GM10266 (cell line): ENCODE measurements around the gene SDR42E1.

Source experiments
- DNase-seq: peaks from one replicate; pipeline ENCODE4 v3.0.0; 2012; ENCODE audit errors: extremely low spot score
- TF ChIP-seq, protein P1 (sequence below): IDR thresholded peaks from 2 replicates; pipeline ENCODE4 v1.5.1; 2012; ENCODE audit warnings: mild to moderate bottlenecking, low read depth; ENCODE audit not compliant: control insufficient read depth, insufficient read depth; ENCODE audit errors: missing control alignments

Gene SDR42E1, protein sequence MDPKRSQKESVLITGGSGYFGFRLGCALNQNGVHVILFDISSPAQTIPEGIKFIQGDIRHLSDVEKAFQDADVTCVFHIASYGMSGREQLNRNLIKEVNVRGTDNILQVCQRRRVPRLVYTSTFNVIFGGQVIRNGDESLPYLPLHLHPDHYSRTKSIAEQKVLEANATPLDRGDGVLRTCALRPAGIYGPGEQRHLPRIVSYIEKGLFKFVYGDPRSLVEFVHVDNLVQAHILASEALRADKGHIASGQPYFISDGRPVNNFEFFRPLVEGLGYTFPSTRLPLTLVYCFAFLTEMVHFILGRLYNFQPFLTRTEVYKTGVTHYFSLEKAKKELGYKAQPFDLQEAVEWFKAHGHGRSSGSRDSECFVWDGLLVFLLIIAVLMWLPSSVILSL

DNA sequence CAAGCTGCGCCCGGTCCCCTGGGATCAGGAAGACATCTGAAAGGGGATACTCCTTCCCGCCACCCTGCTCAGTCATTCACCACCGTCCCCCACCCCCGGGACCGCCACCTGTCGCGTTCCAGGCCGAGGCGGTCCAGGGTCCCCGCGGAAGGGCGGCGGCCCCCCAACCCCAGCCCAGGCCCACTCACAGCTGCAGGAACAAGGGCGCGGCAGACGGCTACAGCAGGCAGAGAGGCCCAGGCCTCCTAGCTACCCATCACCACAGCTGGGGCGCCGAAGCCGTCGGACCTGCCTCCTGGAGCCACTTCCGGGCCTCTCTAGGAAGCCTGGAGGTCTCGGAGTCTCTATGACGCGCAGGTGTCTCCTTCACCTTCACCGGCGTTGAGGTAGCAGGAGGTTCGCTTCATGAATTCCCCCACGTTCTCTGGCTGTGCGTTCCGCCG, at the start of gene SDR42E1:
TSS of gene SDR42E1 (minus strand) at position 272 of the 443 bp plus-strand sequence. CDS start 10,612 bp downstream, outside the sequence.
- TF ChIP-seq, protein P1, sequence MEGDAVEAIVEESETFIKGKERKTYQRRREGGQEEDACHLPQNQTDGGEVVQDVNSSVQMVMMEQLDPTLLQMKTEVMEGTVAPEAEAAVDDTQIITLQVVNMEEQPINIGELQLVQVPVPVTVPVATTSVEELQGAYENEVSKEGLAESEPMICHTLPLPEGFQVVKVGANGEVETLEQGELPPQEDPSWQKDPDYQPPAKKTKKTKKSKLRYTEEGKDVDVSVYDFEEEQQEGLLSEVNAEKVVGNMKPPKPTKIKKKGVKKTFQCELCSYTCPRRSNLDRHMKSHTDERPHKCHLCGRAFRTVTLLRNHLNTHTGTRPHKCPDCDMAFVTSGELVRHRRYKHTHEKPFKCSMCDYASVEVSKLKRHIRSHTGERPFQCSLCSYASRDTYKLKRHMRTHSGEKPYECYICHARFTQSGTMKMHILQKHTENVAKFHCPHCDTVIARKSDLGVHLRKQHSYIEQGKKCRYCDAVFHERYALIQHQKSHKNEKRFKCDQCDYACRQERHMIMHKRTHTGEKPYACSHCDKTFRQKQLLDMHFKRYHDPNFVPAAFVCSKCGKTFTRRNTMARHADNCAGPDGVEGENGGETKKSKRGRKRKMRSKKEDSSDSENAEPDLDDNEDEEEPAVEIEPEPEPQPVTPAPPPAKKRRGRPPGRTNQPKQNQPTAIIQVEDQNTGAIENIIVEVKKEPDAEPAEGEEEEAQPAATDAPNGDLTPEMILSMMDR: no peak
- DNase-seq: peak; percentile 72

DNA sequence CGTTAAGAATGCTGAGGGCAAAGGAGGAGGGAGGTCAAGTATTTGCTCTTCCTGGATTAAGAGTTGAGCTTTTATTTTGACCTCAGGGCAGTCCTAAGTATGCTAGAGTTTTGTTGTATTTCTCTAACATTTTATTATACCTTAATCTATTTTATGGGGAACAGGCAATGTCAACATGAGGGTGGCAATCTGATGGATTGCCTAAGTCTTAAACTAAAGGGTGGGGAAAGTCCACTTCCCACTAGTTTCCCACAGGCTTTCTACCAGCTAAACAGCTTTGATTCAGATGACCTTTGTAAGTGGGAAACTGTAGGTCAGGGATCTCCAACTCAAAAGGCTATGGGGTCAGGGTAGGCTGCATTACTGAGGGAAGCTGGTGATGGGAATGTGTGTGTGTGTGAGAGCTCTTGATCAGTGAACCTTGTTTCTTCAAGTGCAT, 48.7 kb upstream of the SDR42E1 start:
- TF ChIP-seq, protein P1: no peak
- DNase-seq: no peak

DNA sequence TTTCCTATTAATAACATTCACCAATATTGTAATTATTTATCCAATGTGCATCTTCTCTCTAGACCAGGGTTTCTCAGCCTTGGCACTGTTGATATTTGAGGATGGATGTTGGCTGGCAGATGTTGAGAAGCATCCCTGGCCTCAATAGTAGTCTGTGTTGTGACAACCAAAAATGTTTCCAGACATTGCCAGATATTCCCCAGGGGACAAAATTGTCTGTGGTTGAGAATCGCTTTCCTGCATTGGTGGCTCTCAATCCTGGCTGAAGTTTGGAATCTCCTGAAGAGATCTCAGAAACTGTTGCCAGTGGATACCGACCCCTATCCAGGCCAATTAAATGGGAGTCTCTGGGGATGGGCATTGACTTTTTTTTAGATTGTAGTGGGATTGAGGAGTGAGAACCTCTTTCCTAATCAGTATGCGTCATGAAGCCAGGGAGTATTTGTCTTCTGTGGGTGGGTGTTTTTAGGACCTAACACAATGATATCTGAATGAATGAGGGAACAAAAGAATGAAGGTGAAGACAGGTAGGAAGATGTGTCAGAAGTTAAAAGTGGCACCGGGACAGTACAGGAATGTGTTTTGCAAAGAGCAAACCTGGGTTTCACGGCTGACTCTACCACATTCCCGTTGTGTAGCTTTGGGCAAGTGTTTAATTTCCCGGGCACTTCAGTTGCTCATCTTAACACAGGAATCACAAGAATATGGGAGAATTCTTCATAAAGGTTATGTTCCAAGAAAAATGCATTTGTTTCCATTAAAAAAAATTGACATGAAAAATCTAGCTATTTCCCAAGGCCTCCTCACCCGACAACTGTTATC, 48.1 kb upstream of the SDR42E1 start:
- DNase-seq: no peak
- TF ChIP-seq, protein P1: no peak

DNA sequence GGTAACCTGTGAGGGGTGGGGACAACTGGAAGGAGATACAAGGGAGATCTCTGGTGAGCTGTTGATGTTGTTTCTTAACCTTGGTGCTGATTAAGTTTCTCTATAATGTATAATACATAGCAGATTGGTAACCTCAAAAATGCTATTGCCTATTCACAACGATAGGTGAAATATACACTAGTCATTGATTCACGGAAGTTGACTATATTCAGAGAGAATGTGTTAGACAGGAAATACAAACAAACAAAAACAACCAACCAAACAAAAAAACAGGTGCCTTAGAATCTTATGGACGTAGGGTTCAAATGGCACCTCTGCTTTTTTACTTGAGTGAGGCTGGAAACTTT, 45.3 kb upstream of the SDR42E1 start:
- TF ChIP-seq, protein P1: no peak
- DNase-seq: no peak

DNA sequence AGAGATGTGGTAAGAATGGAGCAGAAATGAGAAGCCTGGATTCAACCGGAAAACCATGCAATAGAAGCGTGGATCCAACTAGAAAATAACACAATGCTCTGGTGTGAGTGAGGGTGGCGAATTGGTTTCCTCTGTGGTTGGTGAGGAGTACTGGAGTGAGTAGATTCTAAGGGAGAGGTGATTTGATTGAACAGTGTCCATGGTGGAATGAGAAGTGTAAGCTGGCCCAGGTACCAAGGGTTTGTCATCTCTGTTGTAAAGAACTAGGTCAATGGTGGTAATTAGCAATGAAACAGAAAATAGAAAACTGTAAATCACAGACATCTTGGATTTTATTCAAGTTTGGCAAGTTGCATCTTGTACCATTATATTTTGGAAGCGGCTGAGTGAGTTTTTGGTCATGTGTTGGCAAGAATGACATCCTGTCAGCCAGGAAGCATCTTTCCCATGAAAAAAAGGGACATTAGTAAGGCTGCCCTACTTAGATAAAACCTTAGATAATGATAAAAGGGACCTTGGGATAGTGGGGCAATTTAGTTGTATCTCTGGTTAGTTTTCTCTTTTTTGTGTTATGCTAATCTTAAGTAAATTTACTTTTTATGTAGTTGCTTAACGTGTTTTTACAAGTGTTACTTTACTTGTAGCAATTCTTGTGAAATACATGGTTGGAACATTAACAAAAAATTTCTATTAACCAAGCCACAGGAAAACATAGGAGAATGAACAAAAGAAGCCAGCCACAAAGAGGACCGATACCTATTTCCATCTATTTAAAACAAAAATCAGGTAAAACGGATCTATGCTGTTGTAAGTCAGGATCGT, 44.7 kb upstream of the SDR42E1 start:
- TF ChIP-seq, protein P1: no peak
- no peak for DNase-seq

DNA sequence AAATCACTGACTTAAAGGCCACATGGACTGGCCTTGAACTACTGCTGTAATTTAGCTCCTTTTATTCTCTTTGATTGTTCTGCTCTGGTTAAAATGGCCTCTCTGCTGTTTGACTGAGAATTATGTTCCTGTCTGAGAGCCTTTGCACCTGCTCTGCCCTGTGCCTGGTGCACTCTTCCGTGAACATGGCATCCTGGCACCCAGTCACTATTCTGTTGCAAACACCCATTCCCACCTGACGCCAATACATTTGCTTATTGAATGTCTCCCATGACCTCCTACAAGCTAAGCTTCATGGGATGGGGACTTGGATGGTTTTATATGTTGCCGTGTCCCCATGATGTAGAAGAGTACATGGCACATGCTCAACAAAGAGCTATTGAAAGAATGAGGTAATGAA, 43.8 kb upstream of the SDR42E1 start:
- DNase-seq: no peak

More for the DNA sequence above, 43.8 kb upstream of the SDR42E1 start:
- TF ChIP-seq, protein P1: no peak
